Occipital lobe (tissue), 2 donors: ENCODE results near the gene KDM4E. TPM values are rescaled to one million over a fixed set of nuclear protein-coding genes. Genes with fewer than 3 reads are reported as not detected.
"Not testable (repeated sequence)": the region's sequence is repeated elsewhere in the genome, so short reads cannot be mapped to it uniquely, and the experiment has no call there.

Source experiments
- DNase-seq: peaks from one replicate; lab custom pipeline; 2025; lab: John Stamatoyannopoulos, UW
- total RNA-seq: library from RNA; depleted of rRNA; stranded (reverse); fragments of >200 nt; gene quantifications from one replicate; pipeline ENCODE4 v1.2.3, GENCODE V29; 2014

Gene KDM4E
- total RNA-seq: not detected

GRCh38 chr11:95024958-95025357 is at the start of gene KDM4E:
Gene KDM4E (plus strand): TSS chr11:95025258. CDS start chr11:95025558, 300 bp downstream.
- DNase-seq: no peak

- no peak for DNase-seq
Observed at GRCh38 chr11:94975599-94975998, 49.5 kb upstream of the KDM4E start.

- DNase-seq: no peak
Observed at GRCh38 chr11:94987378-94987777, 37.7 kb upstream of the KDM4E start.

- DNase-seq: no peak
Observed at GRCh38 chr11:94988748-94989147, 36.3 kb upstream of the KDM4E start.

GRCh38 chr11:94993400-94993943 is 31.6 kb upstream of the KDM4E start:
- no peak for DNase-seq

GRCh38 chr11:94997437-94997836 is 27.6 kb upstream of the KDM4E start:
- DNase-seq: no peak

GRCh38 chr11:94998285-94998684 is 26.8 kb upstream of the KDM4E start:
- no peak for DNase-seq

- DNase-seq: no peak
Observed at GRCh38 chr11:95003716-95004115, 21.3 kb upstream of the KDM4E start.

GRCh38 chr11:95005642-95006041 is 19.4 kb upstream of the KDM4E start:
- DNase-seq: no peak

GRCh38 chr11:95011376-95011775 is 13.7 kb upstream of the KDM4E start:
- no peak for DNase-seq

GRCh38 chr11:95014184-95014821 is 10.8 kb upstream of the KDM4E start:
- DNase-seq: no peak

- no peak for DNase-seq
Observed at GRCh38 chr11:95016139-95016538, 8.9 kb upstream of the KDM4E start.

- DNase-seq: not testable (repeated sequence)
Observed at GRCh38 chr11:95021468-95021867, 3.6 kb upstream of the KDM4E start.

GRCh38 chr11:95025594-95025993 is 536 bp downstream of the KDM4E start:
- DNase-seq: not testable (repeated sequence)

- DNase-seq: no peak
Observed at GRCh38 chr11:95028357-95028756, 3.3 kb downstream of the KDM4E start.

- DNase-seq: no peak
Observed at GRCh38 chr11:95033051-95033450, 8.0 kb downstream of the KDM4E start.

- no peak for DNase-seq
Observed at GRCh38 chr11:95035316-95035715, 10.3 kb downstream of the KDM4E start.

- not testable (repeated sequence) for DNase-seq
Observed at GRCh38 chr11:95037356-95038035, 12.4 kb downstream of the KDM4E start.

GRCh38 chr11:95042239-95042638 is 17.2 kb downstream of the KDM4E start:
- DNase-seq: no peak

GRCh38 chr11:95042906-95043305 is 17.8 kb downstream of the KDM4E start:
- DNase-seq: no peak

- no peak for DNase-seq
Observed at GRCh38 chr11:95044010-95044409, 19.0 kb downstream of the KDM4E start.

GRCh38 chr11:95045812-95046211 is 20.8 kb downstream of the KDM4E start:
- DNase-seq: no peak

- DNase-seq: not testable (repeated sequence)
Observed at GRCh38 chr11:95049122-95049521, 24.1 kb downstream of the KDM4E start, which contains the start of gene KDM4F. Gene KDM4F (plus strand): TSS chr11:95049422.
